ENCODE measurements around the gene HYI.
"Not testable (repeated sequence)": the region's sequence is repeated elsewhere in the genome, so short reads cannot be mapped to it uniquely, and the experiment has no call there.

Gene HYI

DNA sequence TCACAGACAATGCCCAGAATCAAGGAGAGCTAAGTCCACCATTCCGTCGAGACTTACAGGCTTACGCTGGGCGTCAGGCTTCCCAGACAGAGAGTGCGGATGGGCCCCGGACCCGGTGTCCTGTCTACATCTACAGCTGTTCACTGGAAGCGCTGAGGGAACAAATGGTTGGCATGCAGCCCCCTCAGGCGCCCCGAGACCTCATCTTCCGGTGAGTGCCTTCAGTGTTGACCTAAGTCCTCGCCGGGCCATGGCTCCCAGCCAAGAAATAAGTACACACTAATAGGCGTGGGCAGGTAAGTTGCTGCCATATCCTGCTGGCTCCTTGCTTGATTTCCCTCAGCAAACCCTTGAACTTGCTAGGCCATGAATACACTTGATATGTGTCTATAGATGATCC lies 26.2 kb downstream of the HYI start:
- no peak for DNase-seq (ENCODE audit: low spot score)

DNA sequence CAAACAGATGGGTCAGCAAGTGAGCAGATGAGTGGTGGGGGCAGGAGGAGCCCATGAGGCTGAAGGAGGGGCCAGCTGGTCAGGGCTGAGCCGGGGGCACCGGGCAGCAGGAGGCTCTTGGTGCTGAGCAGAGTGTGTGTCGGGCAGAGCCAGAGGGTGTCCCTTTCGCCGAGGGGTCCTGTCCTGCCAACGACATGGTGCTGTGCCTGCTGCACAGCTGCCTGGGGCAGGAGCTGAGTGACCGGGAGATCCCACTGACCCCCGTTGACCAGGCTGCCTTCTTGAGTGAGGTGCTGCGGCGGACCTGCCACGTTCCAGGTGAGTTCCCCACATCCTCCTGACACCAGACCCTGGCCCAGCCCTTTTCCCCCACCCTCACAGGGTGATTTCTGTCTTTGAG lies 27.5 kb downstream of the HYI start:
- DNase-seq (ENCODE audit: low spot score) = no peak

DNA sequence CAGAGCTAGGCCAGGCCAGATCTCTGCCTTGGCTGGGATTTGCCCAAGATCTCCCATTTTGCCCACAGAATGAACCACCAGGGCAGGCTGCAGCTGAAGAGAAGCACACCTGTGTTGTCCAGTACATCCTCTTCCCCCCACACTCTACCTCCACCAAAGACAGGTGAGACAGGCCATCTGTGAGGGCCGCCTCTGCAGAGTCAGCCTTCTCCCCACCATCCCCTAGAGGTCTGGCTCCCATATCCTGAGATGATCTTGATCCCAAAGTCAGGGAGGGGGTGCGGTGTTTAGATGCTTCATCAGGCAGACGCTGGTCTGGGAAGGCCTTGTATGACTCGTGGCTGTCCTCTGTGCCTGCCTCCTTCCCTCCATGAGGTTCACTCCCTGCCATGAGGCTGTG lies 28.7 kb downstream of the HYI start:
- DNase-seq (ENCODE audit: low spot score) = no peak

DNA sequence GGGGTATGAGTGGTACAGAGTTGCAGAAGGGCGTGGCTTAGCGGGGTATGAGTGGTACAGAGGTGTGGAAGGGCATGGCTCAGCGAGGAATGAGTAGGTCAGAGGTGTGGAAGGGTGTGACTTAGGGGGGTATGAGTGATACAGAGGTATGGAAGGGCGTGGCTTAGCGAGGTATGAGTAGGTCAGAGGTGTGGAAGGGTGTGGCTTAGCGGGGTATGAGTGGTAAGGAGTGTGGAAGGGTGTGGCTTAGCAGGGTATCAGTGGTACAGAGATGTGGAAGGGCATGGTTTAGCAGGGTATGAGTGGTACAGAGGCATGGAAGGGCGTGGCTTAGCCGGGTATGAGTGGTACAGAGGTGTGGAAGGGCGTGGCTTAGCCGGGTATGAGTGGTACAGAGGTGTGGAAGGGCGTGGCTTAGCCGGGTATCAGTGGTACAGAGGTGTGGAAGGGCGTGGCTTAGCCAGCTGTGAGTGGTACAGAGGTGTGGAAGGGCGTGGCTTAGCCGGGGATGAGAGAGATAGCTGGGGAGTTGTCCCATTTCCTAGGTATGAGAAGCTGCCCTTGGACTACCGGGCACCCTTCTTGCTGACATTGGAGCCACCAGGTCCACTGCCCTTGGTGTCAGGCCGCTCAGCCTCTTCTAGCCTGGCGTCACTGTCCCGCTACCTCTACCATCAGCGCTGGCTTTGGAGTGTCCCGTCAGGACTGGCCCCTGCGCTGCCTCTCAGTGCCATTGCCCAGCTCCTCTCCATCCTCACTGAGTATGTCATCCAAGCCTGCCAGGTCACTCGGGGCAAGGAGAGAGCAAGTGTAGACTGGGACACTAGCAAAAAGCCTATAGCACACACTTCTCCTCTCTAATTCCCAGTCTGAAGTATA lies 29.8 kb downstream of the HYI start:
- no peak for DNase-seq (ENCODE audit: low spot score)

DNA sequence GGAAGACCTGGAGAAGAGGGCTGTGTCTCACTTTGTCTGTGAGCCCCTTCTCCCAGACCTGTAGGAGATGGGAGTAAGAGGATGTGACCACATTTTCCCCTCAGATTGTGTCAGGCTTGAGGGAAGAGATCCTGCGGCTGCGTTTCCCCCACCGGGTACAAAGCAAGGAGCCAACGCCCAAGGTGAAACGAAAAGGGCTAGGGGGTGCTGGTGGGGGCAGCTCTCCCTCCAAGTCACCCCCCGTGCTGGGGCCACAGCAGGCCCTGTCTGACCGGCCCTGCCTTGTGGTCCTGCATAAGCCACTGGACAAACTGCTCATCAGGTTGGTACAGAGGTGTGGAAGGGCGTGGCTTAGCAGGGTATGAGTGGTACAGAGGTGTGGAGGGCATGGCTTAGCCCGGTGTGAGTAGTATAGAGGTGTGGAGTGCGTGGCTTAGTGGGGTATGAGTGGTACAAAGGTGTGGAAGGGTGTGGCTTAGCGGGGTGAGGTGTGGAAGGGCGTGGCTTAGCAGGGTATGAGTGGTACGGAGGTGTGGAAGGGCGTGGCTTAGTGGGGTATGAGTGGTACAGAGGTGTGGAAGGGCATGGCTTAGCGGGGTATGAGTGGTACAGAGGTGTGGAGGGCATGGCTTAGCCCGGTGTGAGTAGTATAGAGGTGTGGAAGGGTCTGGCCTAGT lies 30.6 kb downstream of the HYI start:
- no peak for DNase-seq (ENCODE audit: low spot score)

DNA sequence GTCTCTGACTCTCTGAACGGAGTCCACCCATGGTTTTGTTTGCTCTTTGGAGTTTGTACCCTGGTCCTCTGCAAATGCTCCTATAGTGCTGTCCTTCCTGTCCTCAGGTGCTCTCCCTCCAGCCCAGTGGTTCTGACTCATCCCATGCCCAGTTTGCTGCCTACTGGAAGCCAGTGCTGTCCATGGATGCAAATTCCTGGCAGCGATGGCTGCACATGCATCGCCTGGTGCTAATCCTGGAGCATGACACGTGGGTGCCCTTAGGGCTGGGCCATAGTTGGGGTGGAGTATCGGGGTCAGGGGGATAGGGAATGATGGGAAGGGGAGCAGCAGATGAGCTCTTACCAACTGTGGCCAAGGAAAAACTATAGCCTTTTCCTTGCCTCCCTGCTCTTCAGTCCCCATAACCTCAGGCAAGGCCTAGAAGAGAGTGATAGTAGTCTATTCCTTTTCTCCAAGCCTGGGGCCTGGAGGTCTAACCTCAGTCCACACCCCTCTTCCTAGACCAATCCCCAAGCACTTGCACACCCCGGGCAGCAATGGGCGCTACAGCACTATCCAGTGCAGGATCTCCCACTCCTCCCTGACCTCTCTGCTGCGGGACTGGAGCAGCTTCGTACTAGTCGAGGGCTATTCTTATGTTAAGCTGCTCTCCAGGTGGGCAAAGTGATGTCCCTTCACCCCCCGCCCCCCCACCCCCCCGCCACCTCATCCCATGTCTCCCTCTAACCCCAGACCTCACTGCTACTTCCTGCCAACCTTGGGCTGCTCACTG lies 31.6 kb downstream of the HYI start:
- DNase-seq (ENCODE audit: low spot score) = no peak

DNA sequence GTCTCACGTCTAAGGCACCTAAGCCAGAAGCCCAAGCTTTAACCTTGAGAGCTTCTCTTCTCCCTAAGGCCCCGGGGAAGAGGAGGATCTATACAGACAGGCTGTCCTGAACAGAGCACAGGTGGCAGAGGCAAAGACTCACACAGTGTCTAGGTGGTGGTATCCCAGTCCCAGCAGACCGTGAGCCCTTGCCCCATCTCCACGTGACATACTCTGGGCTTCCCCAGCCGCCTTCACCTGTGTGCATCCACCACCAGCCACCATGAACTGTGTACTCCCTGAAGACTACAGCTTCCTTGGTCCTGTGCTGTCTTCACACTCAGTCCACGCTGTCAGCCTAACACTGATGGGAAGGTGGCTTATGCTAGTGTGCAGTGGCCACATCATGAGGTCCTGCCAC lies 32.3 kb downstream of the HYI start:
- DNase-seq (ENCODE audit: low spot score) = no peak

DNA sequence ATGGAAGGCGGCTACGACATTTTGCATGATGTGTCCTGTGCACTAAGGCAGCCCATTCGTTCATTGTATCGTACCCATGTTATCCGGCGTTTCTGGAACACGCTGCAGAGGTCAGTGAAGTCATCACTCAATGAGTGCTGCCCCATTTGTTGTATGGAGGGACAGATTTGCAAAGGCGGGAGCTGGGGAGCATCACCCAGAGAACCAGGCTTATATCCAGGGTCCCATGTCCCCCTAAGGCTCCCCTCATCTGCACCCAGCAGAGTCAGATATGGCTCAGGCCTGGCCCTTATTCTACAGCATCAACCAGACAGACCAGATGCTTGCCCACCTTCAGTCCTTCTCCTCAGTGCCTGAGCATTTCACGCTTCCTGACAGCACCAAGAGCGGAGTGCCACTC lies 32.9 kb downstream of the HYI start:
- DNase-seq (ENCODE audit: low spot score) = no peak

DNA sequence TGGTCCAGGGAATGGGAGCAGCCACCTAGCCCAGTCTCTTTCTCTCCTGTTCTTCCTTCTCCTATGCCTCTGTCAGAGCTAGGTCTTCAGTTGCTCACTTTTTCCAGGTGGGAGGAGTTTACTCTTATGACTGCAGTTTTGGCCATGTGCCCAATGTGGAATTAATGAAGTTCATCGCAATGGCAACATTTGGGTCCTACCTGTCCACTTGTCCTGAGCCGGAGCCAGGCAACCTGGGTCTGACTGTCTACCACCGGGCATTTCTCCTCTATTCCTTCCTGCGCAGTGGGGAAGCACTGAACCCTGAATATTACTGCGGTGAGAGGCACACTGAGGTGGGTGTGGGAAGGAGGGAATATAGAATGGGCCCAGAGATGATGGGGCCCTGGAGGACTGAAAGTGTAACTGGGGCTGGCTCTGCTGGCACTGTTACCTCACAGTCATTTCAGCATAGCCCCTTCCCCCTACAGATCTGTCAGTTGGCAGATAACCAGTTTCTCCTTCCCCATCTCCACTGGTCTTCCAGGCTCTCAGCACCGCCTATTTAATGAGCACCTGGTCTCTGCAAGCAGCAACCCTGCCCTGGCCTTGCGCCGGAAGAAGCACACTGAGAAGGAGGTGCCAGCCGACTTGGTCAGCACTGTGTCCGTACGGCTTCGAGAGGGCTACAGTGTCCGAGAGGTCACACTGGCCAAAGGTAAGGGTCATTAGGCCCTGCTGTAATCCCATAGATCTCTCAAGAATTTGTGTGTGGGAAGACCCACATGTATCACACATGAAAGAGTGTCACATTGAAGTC lies 33.9 kb downstream of the HYI start:
- no peak for DNase-seq (ENCODE audit: low spot score)

DNA sequence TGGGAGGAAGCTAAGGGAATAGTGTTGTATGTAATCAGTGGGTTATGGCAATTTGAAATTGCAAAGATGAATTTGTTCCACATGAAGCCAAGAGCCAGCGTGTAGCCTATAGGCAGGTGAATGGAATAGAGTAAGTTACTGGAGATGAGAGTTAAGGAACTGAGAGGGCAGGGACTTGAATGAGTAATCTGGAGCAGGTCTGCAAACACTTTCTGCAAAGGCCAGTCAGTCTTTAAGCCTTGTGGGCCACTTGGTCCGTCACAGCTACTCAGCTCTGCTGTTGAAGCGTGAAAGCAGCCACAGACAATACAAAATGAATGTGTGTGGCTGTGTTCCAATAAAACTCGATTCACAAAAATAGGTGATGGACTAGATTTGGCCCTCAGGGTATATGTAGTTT lies 34.9 kb downstream of the HYI start:
- no peak for DNase-seq (ENCODE audit: low spot score)

DNA sequence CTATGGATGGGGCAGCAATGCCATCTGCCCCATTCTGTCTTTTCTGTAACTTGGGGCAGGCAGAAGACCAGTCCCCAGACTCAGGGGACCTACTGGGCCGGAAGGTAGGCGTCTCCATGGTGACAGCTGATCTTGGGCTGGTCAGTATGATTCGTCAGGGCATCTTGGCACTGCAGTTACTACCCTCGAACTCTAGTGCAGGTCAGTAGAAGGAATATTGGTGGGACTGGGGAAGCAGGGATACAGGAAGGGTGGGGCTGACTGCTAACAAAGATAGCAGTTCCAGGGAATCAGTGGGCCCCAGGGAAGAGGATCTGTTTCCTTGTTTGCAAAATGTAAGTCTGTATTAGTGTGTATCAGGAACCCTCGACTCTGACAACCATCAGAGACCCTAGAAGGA lies 37.8 kb downstream of the HYI start:
- no peak for DNase-seq (ENCODE audit: low spot score)

DNA sequence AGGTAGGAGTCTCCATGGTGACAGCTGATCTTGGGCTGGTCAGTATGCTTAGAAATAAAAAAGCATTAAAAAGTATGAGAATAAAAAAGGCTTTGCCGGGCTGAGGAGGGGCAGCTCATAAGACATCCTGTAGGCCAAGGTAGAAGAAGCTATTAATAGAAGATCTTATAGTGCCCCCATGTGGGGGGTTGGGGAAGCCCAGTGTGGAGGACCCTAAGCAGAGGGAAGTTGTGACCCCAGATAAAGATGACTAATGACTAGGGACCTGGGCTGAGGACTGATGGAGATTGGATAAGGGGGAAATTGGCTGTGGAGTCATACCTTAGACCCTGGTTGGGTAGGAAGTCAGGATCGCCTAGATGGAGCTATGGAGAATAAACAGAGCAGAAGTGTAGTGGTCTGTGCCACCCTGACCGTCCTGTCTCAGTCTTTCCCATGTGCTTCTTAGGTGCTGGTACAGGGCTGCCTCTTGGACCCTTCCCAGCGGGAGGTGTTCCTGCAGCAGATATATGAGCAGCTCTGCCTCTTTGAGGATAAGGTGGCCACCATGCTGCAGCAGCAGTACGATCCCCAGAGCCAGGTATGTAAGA lies 39.0 kb downstream of the HYI start:
- DNase-seq (ENCODE audit: low spot score) = peak; percentile 34

DNA sequence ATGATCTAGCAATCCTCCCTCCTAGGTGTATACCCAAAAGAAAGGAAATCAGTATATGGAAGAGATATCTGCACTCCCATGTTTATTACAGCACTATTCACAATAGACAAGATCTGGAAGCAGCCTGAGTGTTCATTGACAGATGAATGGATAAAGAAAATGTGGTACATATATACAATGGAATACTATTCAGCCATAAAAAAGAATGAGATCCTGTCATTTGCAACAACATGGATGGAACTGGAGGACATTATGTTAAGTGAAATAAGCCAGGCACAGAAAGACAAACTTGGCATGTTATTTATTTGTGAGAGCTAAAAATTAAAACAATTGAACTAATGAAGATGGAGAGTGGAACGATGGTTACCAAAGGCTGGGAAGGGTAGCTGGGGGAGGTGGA lies 40.3 kb downstream of the HYI start:
- not testable (repeated sequence) for DNase-seq (ENCODE audit: low spot score)

DNA sequence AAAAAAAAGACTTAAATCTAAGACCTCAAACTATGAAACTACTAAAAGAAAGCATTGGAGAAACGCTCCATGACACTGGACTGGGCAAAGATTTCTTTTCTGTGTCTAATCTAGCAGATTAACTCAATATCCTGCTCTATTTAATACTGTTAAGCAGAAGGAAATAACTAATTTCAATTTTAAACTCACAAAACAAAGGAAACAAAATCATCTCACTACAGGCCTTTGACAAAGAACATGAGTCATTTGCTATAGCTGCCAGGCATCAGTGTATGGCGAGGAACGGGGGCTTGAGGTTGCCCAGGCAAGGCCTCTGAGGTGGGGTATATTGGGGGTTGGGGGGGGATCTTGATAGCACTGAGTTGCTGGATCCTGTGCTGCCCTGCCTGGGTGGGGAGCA lies 43.2 kb downstream of the HYI start:
- no peak for DNase-seq (ENCODE audit: low spot score)

DNA sequence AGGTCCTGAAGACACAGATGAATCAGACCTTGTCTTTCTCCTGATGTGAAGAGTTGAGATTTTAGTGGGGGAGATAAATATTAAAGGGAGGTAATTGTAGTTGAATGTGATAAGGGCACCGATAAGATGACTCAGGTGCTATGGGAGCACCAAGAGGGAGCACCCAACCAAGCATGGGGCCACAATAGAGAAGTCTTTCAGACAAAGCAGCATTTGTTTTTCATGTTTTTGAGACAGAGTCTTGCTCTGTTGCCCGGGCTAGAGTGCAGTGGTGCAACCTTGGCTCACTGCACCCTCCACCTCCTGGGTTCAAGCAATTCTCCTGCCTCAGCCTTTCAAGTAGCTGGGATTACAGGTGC lies 47.9 kb downstream of the HYI start:
- no peak for DNase-seq (ENCODE audit: low spot score)

DNA sequence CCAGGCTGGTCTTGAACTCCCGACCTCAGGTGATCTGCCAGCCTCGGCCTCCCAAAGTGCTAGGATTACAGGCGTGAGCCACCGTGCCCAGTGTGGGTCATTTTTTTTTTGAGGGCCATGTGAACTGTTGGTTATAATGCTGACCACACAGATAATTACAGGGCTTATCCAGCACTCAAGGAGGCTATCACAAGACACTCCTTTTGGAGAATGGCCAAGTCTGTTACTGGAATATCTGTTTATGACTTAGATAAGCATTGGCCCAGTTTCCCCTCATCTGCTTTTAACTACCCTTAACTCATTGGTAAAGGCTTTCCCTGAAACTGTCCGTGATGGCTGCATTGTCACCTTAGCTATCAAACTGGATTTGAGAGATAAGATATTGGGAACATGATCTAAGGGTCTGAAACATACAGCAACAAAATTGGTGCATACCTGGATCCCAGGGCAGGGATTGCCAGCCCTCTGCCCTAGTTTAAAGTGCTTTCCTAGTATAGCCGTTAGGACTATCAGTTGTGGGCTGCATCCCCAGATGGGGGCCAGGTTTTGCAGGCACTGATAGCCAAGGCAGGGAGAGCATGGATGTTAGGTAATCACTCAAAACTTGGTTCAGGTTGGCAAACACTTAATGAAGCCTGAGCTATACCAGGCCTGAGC lies 48.4 kb downstream of the HYI start:
- no peak for DNase-seq (ENCODE audit: low spot score)

DNA sequence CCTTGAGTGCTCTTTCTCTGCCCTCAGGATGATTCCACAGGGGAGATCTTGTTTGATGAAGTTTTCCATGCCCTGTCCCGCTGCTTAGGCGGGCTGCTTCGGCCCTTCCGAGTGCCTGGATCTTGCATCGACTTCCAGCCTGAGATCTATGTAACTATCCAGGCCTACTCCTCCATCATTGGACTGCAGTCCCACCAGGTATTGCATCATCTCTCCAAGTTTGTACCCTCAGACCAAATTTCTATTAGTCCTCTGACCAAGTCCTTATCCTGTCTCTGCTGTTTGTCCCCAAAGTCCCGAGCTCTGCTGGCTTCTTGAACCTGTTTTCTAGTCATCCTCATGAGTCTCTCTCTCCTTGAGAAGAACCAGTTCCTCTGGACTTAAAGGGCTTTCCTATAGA lies 49.4 kb downstream of the HYI start:
- no peak for DNase-seq (ENCODE audit: low spot score)

DNA sequence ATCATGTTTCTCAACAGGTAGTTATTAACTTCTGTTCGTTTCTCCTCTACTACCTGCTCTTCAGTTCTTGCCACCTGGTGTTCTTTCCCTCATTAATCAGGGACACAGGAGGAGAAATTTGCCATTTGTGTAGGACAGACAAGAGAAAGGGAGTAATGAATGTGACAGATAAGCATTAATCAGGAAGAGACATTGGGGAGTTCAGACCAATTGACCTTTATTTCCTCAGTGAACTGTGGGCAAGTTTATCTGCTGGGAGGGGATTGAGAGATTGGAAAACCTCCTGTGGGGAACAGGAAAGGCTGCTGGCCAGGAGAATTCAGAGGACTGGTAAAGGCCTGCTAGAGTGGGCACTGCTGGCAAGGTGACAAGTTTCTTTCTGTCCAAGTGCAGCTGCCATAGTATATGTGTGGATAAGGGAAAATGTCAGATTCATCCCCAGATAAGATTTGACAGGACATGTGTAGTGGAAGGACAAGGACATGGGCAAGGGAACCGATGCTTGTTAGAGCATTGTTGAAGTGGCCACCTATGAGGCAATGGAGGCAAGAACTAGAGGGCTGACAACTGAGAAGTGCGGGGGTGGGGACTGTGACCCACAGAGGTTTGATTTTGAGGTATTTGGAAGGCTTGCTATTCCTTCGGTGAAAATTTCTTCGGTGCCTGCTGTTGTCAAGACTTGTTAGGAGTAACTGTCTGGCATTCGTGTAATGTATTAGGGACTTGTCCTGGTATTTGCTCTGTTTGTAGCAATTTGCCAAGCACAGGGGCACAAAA lies 51.5 kb downstream of the HYI start:
- DNase-seq (ENCODE audit: low spot score) = no peak

Data from putamen (tissue), 1 donor.